HEK293 (cell line): ENCODE data around the gene CS.

ENCODE experiments used
- HIC1 ChIP-seq: fragments of 450-650 bp; formaldehyde crosslinking; IDR thresholded peaks from 2 replicates; pipeline ENCODE4 v1.5.1; 2016; ENCODE audit warnings: missing biosample characterization, missing genetic modification characterization
- IKZF3 ChIP-seq: fragments of 450-650 bp; IDR thresholded peaks from 2 replicates; pipeline ENCODE4 v1.5.0; 2018; ENCODE audit warnings: missing biosample characterization, mild to moderate bottlenecking, missing genetic modification characterization, moderate library complexity
- KLF7 ChIP-seq: fragments of 450-650 bp; formaldehyde crosslinking; IDR thresholded peaks from 2 replicates; pipeline ENCODE4 v1.5.1; 2016; ENCODE audit warnings: missing biosample characterization, missing genetic modification characterization, borderline replicate concordance
- PRDM4 ChIP-seq: fragments of 450-650 bp; formaldehyde crosslinking; IDR thresholded peaks from 2 replicates; pipeline ENCODE4 v1.5.1; 2017; ENCODE audit warnings: missing biosample characterization, missing genetic modification characterization
- SETDB1 ChIP-seq: IDR thresholded peaks from one replicate; pipeline ENCODE4 v1.6.1; 2017; ENCODE audit warnings: mild to moderate bottlenecking, low read length, moderate library complexity, mixed read lengths; ENCODE audit not compliant: insufficient read length
- YY2 ChIP-seq: fragments of 450-650 bp; formaldehyde crosslinking; IDR thresholded peaks from 2 replicates; pipeline ENCODE4 v1.5.1; 2016; ENCODE audit warnings: missing biosample characterization, missing genetic modification characterization
- ZBTB7A ChIP-seq: fragments of 450-650 bp; formaldehyde crosslinking; IDR thresholded peaks from 2 replicates; pipeline ENCODE4 v1.5.1; 2016; ENCODE audit warnings: low read depth, missing biosample characterization, missing genetic modification characterization
- ZNF114 ChIP-seq: fragments of 450-650 bp; formaldehyde crosslinking; IDR thresholded peaks from 2 replicates; pipeline ENCODE4 v1.5.0; 2017; ENCODE audit warnings: missing biosample characterization, missing genetic modification characterization
- ZNF146 ChIP-seq: fragments of 450-650 bp; formaldehyde crosslinking; IDR thresholded peaks from 2 replicates; pipeline ENCODE4 v1.5.1; 2016; ENCODE audit warnings: missing biosample characterization, missing genetic modification characterization
- ZNF211 ChIP-seq: fragments of 450-650 bp; formaldehyde crosslinking; IDR thresholded peaks from 2 replicates; pipeline ENCODE4 v1.5.1; 2016; ENCODE audit warnings: low read depth, missing biosample characterization, missing genetic modification characterization
- ZNF398 ChIP-seq: fragments of 450-650 bp; formaldehyde crosslinking; IDR thresholded peaks from 2 replicates; pipeline ENCODE4 v1.5.1; 2017; ENCODE audit warnings: missing biosample characterization, missing genetic modification characterization
- ZNF473 ChIP-seq: fragments of 450-650 bp; formaldehyde crosslinking; IDR thresholded peaks from 2 replicates; pipeline ENCODE4 v1.5.1; 2017; ENCODE audit warnings: missing biosample characterization, missing genetic modification characterization
- ZNF510 ChIP-seq: fragments of 450-650 bp; formaldehyde crosslinking; IDR thresholded peaks from 2 replicates; pipeline ENCODE4 v1.5.1; 2018; ENCODE audit warnings: mild to moderate bottlenecking, missing genetic modification characterization, missing biosample characterization; ENCODE audit not compliant: insufficient replicate concordance
- ZNF544 ChIP-seq: fragments of 450-650 bp; formaldehyde crosslinking; IDR thresholded peaks from 2 replicates; pipeline ENCODE4 v1.5.0; 2017; ENCODE audit warnings: missing biosample characterization, missing genetic modification characterization
- ZNF571 ChIP-seq: fragments of 450-650 bp; formaldehyde crosslinking; IDR thresholded peaks from 2 replicates; pipeline ENCODE4 v1.5.0; 2017; ENCODE audit warnings: missing biosample characterization, missing genetic modification characterization
- ZNF580 ChIP-seq: fragments of 450-650 bp; formaldehyde crosslinking; IDR thresholded peaks from 2 replicates; pipeline ENCODE4 v1.5.1; 2016; ENCODE audit warnings: missing biosample characterization, missing genetic modification characterization
- ZNF654 ChIP-seq: fragments of 450-650 bp; formaldehyde crosslinking; IDR thresholded peaks from 2 replicates; pipeline ENCODE4 v1.5.1; 2016; ENCODE audit warnings: low read depth, missing biosample characterization, missing genetic modification characterization
- ZNF692 ChIP-seq: fragments of 450-650 bp; formaldehyde crosslinking; IDR thresholded peaks from 2 replicates; pipeline ENCODE4 v1.5.1; 2016; ENCODE audit warnings: missing biosample characterization, missing genetic modification characterization
- ZNF768 ChIP-seq: fragments of 450-650 bp; formaldehyde crosslinking; IDR thresholded peaks from 2 replicates; pipeline ENCODE4 v1.5.1; 2018; ENCODE audit warnings: missing biosample characterization, mild to moderate bottlenecking, missing genetic modification characterization
- ZNF843 ChIP-seq: fragments of 450-650 bp; formaldehyde crosslinking; IDR thresholded peaks from 2 replicates; pipeline ENCODE4 v1.5.1; 2016; ENCODE audit warnings: missing biosample characterization, missing genetic modification characterization
- ZSCAN18 ChIP-seq: fragments of 450-650 bp; formaldehyde crosslinking; IDR thresholded peaks from 2 replicates; pipeline ENCODE4 v1.5.1; 2016; ENCODE audit warnings: missing biosample characterization, missing genetic modification characterization
- ZSCAN23 ChIP-seq: fragments of 450-650 bp; formaldehyde crosslinking; IDR thresholded peaks from 2 replicates; pipeline ENCODE4 v1.5.1; 2016; ENCODE audit warnings: missing biosample characterization, missing genetic modification characterization

The CS gene

GRCh38 chr12:56224102-56224701 lies 75.9 kb downstream of the CS start, which contains the start of gene NABP2 (continued):
- no peak for TF ChIP-seq HIC1
- no peak for TF ChIP-seq ZNF843 (tag by site-specific recombination)
- TF ChIP-seq ZNF654 (tag by site-specific recombination), result peak; percentile 66
- TF ChIP-seq ZNF146 (tag by site-specific recombination), result no peak
- no peak for TF ChIP-seq KLF7 (tag by site-specific recombination)
- no peak for TF ChIP-seq SETDB1
- peak; percentile 78; the same call in 1 of the 2 replicates for TF ChIP-seq ZBTB7A (tag by site-specific recombination)
- no peak for TF ChIP-seq ZSCAN18 (tag by site-specific recombination)
- no peak for TF ChIP-seq ZNF571 (tag by site-specific recombination)
- peak; percentile 99 for TF ChIP-seq IKZF3 (tag by site-specific recombination)
- no peak for TF ChIP-seq ZNF473 (tag by site-specific recombination)
- no peak for TF ChIP-seq ZNF211 (tag by site-specific recombination)
- TF ChIP-seq ZNF510 (tag by site-specific recombination), result no peak
- TF ChIP-seq ZNF768 (tag by site-specific recombination), result no peak
- TF ChIP-seq YY2, result no peak
- TF ChIP-seq ZNF544 (tag by site-specific recombination), result no peak
- TF ChIP-seq ZNF398 (tag by site-specific recombination), result no peak
- peak; percentile 41; the same call in 1 of the 2 replicates for TF ChIP-seq ZNF692 (tag by site-specific recombination)
- no peak for TF ChIP-seq ZSCAN23 (tag by site-specific recombination)
- TF ChIP-seq ZNF114, result no peak
- TF ChIP-seq ZNF580 (tag by site-specific recombination), result peak; percentile 90
- TF ChIP-seq PRDM4 (tag by site-specific recombination), result no peak
